Measurements from ENCODE around the gene SEPTIN10. TPM values are rescaled to one million over a fixed set of nuclear protein-coding genes. Genes with fewer than 3 reads are reported as not detected.
"Not testable (repeated sequence)": the region's sequence is repeated elsewhere in the genome, so short reads cannot be mapped to it uniquely, and the experiment has no call there.

Gene SEPTIN10
- total and polyA plus RNA-seq, 9 of the 15 experiments (the other 6 are each of a cell fraction or from before 2014, with no cell fraction given) = 0.40 TPM; not detected in 8

- BruUV-seq (replicated peaks); H3K4me3 ChIP-seq; POLR2A ChIA-PET; H3K9me3 ChIP-seq (replicated peaks; ENCODE audit: control insufficient read depth, insufficient read depth, low read depth, low read length); H3K27ac ChIP-seq (ENCODE audit: extremely low read depth, low read depth, low read length); H4K20me1 ChIP-seq (replicated peaks; ENCODE audit: control insufficient read depth, insufficient read depth, low read length); H3K9me1 ChIP-seq (ENCODE audit: control insufficient read depth, insufficient read depth, low read length); DNase-seq (ENCODE audit: extremely low read depth in 1 of 4, low spot score in 3 of 4); CTCF ChIA-PET (ENCODE audit: low intra/inter-chr PET ratio); H3K79me2 ChIP-seq (ENCODE audit: control insufficient read depth, insufficient read depth, low read length); ATAC-seq; H3K4me2 ChIP-seq (ENCODE audit: insufficient read depth, low read length); FAIRE-seq; in situ Hi-C loops (cut with MboI); H3K4me1 ChIP-seq (replicated peaks in 1 of 2; ENCODE audit: control insufficient read depth in 2 of 2, insufficient read depth in 2 of 2, low read length in 2 of 2); H2AFZ ChIP-seq (ENCODE audit: low read depth, low read length); H3K9ac ChIP-seq (ENCODE audit: insufficient read depth in 1 of 2, low read depth in 2 of 2, low read length in 2 of 2); intact Hi-C loops (cut with micrococcal nuclease); H3K36me3 ChIP-seq (ENCODE audit: control insufficient read depth, insufficient read depth, low read length): not testable (repeated sequence)
- WGBS (ENCODE audit: insufficient coverage, low coverage, missing lambda C conversion rate) = 0% methylated on average over 3 of the region's 3 CpGs
- peaks cover 0 to 40% of the 10 kb centered on the region in 2 experiments; a peak in 3 of 5 replicates for H3K27me3 ChIP-seq (ENCODE audit: control insufficient read depth in 2 of 2, insufficient read depth in 2 of 2, low read length in 2 of 2)
These were observed 77.2 kb downstream of the SEPTIN10 start for GRCh38 chr2:109536556-109536955.

DNA sequence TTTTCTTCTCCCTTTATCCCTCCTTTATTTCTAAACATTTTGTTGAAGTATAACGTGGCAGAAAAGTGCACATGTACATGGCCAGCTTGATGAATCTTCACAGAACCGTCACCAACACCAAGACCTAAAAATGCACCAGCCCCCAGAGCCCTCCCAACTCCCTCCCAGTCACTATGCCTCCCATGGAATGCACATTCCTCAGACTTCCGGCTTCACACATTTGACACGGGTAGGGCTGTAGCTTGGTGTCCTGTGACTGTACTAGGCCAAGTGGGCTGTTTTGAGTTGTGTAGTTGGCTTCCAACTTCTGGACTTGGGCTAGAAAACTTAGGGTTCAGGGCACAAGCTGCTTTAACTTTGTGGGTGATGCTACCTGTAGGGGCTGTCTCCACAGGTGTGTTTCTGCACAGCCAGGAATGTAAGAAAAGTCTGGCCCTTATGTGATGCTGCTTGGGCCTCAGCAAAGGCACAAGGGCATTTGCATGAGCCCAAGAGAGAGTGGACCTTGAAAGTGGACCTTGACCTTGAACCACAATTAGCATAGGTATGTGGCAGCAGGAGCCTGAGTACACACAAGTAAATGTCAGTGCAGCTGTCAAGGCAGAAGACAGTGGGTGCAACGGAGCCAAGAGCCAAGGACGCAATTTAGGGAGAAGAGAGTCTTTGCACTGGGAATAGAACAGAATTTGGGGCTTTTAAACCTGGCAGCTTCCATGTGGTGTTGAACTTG, 78.4 kb downstream of the SEPTIN10 start:
- Histone ChIP-seq H3K36me3 (ENCODE audit: control insufficient read depth, insufficient read depth, low read length) (no peaks in the 10 kb centered on the region), H3K9ac (ENCODE audit: insufficient read depth in 1 of 2, low read depth in 2 of 2, low read length in 2 of 2) (no peak overlapping the region), H3K27me3 (ENCODE audit: control insufficient read depth in 2 of 2, insufficient read depth in 2 of 2, low read length in 2 of 2) (peaks cover 0 to 36% of the 10 kb centered on the region in 2 experiments; a peak in 3 of 5 replicates), H3K27ac (ENCODE audit: extremely low read depth, low read depth, low read length) (no peak overlapping the region), H4K20me1 (replicated peaks; ENCODE audit: control insufficient read depth, insufficient read depth, low read length) (no peaks in the 10 kb centered on the region; the same call in 1 of the 2 replicates), H3K79me2 (ENCODE audit: control insufficient read depth, insufficient read depth, low read length) (no peaks in the 10 kb centered on the region), H3K4me3 (no peak overlapping the region), H3K4me2 (ENCODE audit: insufficient read depth, low read length) (no peak overlapping the region), H3K4me1 (replicated peaks in 1 of 2; ENCODE audit: control insufficient read depth in 2 of 2, insufficient read depth in 2 of 2, low read length in 2 of 2) (no peaks in the 10 kb centered on the region), H2AFZ (ENCODE audit: low read depth, low read length) (no peak overlapping the region), H3K9me1 (ENCODE audit: control insufficient read depth, insufficient read depth, low read length) (no peaks in the 10 kb centered on the region), H3K9me3 (replicated peaks; ENCODE audit: control insufficient read depth, insufficient read depth, low read depth, low read length) (no peaks in the 10 kb centered on the region)
- no TSS peak for BruUV-seq (replicated peaks)
- in situ Hi-C loops (cut with MboI) = no loop called here
- 0% methylated on average over 6 of the region's 6 CpGs for WGBS (ENCODE audit: insufficient coverage, low coverage, missing lambda C conversion rate)
- POLR2A ChIA-PET = no interaction called here
- intact Hi-C loops (cut with micrococcal nuclease) = no loop called here
- DNase-seq (ENCODE audit: extremely low read depth in 1 of 4, low spot score in 3 of 4) (no peak), FAIRE-seq (no peak), ATAC-seq (no peak)
- CTCF ChIA-PET (ENCODE audit: low intra/inter-chr PET ratio) = interaction anchor here (0.6 kb wide), 1 partner anchor 604 kb away, joined by 3 read pairs; no protein-coding TSS in a partner anchor
- TF ChIP-seq NBN (IDR thresholded peaks at IDR 0.05; ENCODE audit: low read depth) (no peak), OTX1 (CRISPR knock-in tag; IDR thresholded peaks at IDR 0.05) (no peak), RREB1 (CRISPR knock-in tag; IDR thresholded peaks at IDR 0.05) (no peak), ZNF24 (IDR thresholded peaks at IDR 0.05) (no peak), NUFIP1 (IDR thresholded peaks at IDR 0.05; ENCODE audit: partially characterized antibody) (no peak), HOXB6 (CRISPR knock-in tag; IDR thresholded peaks at IDR 0.05; ENCODE audit: borderline replicate concordance) (no peak), NCOR1 (IDR thresholded peaks at IDR 0.05) (no peak), RBM25 (IDR thresholded peaks at IDR 0.05; ENCODE audit: low read depth, low read length, severe bottlenecking) (no peak), TCF7 (IDR thresholded peaks at IDR 0.05; ENCODE audit: borderline replicate concordance) (no peak), ZBTB8A (IDR thresholded peaks at IDR 0.05; ENCODE audit: partially characterized antibody) (no peak), CC2D1A (IDR thresholded peaks at IDR 0.05) (no peak)

Measured in K562 (cell line).